ENCODE data around the gene USP47.

Gene USP47

DNA sequence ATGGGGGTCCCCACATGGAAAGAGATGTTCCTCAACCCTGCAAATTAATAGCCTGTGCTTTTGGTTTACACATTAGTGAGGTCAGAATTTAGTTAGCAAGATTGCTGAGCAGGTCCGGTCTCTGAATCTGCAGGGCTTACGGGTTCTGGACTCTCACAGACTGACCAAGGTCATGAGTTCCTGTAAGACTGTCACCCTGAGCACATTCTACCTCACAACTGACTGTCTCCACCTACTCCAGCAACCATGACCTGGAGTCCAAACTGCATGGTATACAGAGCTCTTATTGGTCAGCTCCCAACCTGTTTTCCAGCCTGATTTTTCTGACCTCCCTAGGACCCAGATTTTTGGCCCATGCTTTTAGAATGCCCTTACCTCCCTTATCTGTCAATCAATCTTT lies 138.4 kb downstream of the USP47 start:
- no peak for DNase-seq (ENCODE audit: low read depth, low spot score)

- no peak for DNase-seq (ENCODE audit: low read depth, low spot score)
Observed at GRCh38 chr11:11980841-11981308, 139.1 kb downstream of the USP47 start.

GRCh38 chr11:11981364-11981763 lies 139.6 kb downstream of the USP47 start:
- no peak for DNase-seq (ENCODE audit: low read depth, low spot score)

DNA sequence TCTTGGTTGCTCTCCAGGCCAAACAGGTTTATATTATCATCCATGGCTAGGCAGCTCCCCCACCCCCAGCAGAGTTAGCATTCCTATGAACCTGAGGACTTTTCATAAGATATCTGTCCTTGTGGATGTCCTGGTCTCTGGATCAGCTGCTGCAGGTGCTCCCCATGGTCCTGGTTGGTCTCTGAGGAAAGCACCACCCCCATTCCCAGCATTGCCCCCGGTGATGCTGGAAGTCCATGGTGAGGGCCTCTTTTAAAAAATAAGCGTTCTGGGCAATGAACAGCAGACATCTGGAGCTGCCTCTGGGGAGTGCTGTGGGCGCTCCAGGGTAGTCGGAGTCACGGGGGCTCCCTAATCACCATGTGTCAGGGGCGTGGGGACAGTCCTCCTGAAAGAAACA lies 140.1 kb downstream of the USP47 start:
- no peak for DNase-seq (ENCODE audit: low read depth, low spot score)

GRCh38 chr11:11982461-11982860 lies 140.7 kb downstream of the USP47 start:
- DNase-seq (ENCODE audit: low read depth, low spot score), result no peak

DNA sequence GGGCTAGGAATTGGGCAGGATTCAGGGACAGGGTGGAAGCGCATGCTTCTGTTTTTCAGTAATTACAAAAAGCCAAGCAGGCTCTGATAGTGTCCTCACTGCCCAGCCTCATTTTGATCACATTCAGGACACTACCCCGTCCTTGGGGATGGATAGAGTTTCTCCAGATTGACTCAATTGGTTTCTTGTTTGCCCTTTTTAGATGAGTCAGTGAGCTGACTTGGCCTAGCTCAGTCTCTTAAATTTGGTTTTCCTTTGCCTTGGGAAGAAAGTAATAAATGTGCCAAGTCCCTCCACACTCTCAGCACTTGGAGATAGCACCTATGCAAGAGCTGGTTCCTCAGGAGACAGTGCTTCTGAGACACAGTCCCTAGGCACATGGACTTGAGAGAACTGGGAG lies 141.2 kb downstream of the USP47 start:
- DNase-seq (ENCODE audit: low read depth, low spot score), result no peak

DNA sequence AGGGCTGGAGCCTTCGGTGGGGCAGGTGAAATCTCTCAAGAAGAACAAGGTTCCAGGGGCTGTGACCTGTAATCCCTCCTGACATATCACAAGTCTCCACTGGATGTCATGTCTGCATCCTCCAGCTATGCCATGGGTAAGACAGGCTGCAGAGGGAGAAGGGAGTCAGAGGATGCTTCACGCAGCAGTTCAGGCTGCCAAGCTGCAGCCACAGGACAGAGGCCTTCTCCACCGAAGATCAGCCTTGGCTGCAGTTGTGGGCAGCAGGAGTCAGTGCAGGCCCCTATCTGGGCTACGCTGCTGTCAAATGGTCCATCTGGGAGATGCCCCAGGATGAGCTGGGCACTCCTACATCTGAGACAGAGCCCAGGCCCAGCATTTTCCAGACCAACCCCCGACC lies 141.7 kb downstream of the USP47 start:
- no peak for DNase-seq (ENCODE audit: low read depth, low spot score)

GRCh38 chr11:11984563-11984962 lies 142.8 kb downstream of the USP47 start:
- DNase-seq (ENCODE audit: low read depth, low spot score), result no peak

DNA sequence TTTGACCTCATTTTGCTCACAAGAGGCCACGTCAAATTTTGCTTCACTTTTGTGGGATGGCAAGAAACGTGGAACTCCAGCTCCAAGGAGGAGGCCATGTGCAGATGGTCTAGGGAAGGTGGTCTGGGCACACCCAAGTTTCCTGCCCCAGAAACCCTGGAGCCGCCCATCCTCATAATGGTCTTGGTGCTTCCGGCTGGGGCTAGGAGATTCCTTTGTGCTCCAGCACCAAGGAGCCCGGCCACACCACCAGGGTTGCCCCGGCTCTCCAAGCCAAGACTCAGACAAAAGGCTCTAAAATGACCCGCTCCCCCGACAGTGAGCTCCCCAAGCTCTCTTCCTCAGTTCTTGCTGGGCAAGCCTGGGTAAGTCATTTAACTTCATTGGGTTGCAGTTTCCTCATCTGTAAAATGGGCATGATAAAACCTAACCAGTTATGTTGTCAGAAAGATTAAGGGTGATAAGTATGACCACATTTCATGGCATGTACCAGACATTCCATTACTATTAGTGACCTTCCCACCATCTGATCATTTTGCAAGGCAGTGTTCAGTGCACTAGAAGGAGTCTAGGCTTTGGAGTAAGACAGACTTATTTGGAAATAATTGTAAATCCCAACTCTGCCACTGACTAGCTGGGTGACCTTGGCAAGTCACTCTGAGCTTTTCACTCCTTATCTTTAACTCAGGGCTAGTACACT lies 143.4 kb downstream of the USP47 start:
- no peak for DNase-seq (ENCODE audit: low read depth, low spot score)

DNA sequence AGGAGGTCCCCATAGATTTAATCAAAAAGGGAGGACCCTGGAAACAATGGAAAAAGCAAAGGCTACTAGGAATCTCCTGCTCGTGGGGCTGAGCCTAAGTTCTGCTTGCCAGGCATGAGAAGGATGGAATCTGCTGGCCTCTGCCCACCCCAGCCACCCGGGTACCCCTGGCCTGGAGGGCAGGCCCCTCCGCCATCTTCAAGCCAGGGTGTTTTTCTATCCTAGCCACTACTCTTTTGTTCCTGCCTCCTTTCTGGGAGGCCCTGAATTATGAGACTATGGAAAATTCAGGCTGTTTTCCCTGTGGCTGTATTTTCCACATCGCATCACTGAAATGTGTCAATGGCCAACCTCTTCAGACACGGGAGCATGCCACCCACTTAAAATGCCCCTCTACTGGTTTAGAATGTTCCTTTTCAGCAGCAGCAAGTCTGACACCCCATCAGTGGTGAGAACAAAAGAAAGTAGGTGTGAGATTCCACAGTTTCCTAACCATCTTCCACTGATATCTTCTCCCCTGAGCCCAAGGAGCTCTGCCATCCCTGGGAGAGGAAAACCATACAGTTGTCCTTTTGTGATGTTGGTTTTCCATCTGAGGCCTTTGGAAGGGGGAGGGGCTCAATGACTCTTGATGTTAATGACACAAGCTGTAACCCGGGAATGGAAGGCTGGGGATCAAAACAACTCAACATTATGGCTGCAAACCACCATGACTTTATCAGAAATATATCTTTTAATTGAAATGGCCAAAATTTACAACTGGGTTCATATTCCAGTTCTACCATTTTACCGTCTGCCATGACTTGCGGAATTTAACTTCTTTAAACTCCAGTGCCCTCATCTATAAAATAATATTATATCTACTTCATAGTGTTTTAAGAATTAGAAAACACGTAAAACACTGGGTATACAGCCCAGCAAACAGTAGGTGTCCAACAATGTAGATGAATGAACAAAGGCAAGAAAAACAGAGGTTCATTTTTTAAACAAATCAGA lies 144.5 kb downstream of the USP47 start:
- no peak for DNase-seq (ENCODE audit: low read depth, low spot score)

GRCh38 chr11:11987503-11988022 lies 145.8 kb downstream of the USP47 start:
- DNase-seq (ENCODE audit: low read depth, low spot score), result no peak

DNA sequence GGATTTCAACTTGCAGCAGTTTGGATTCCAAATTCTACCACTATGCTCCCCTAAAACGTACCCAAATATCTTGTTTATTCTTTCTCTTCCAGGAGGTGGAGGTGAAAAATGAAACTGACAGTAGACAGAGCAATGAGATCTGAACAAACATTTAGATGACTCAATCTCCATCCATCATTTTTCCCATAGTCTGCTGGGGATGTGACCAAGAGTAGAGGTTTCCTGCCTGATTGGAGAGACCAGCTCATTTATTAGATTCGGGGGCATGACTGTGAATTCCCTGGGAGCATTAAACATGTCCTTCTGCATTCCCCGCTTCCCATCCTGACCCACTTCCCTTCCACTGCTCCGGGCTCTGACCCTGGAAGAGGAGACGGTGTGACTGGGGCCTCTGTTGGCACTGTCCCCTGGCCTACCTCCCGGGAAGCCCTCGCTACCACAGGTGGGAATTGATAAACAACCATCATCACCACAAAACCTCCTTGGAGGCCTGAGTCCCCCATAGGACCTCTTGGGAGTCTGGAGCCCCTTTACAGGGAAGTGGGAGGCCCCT lies 146.4 kb downstream of the USP47 start:
- DNase-seq (ENCODE audit: low read depth, low spot score), result no peak

DNA sequence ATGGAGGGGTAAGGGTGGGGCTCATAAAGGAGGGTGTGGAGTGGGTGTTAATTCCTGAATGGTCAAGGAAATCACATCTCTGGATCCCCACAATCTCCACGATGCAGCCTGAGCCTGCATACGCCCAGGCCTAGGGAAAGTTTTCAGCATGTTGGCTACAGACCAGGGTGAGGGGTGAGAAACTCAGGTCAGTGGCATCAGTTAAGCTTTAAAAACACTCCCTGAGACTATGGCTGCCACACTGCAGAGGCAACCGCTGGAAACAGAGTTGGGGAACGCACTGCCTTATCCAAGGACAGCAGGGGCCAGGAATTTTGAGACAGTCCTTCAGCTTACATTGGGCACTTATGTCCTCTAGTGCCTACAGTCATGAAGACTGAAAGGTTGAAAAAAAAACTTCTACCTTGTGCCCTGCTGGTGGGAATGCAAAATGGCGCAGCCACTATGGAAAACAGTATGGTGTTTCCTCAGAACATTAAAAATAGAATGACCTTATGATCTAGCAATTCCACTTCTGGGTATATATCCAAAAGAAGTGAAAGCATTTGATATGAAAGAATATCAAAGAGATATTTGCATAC lies 147.0 kb downstream of the USP47 start:
- DNase-seq (ENCODE audit: low read depth, low spot score), result no peak

DNA sequence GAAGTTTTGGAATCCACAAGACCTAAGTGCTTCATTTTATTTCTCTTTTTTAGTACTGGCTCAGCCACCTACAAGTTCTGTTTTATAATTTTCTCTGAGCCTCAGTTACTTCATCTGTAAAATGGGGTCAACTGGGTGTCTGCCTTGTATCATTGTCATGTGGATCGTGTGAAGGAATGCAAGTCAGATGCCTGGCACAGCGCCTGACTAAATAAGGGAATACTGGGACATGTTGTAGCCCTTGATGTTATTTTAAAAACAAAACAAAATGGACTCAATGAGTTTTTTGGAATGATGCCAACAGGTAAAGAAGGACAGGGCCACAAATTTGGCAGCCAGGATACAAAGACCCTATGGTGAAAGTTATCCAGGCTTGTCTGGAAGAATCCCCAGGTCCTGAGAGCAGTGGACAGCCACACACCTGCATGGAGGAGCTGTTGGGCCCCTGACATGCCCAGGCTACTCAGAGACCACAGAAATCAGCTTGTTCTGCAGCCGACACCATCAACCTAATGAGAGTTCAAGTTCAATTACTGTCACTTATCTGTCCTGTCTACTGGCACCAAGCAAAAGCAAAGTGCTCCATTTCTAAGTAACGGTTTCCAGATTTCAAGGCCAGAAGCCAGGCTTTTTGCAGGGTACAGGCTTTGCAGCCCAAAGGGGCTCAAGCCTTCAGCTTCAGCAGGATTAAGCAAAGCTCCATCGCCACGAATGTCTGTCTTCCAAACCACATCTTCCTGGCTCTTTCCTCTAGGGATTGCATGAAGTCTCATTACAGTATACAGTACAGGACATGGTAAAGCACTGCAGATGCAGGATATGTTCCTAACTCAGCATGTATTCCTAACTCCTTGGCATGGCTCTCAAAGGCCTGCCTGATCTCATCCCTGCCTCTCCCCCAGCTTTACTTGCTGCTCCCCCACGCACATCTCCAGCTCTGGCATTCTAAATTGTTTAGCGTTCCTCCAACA lies 148.3 kb downstream of the USP47 start:
- no peak for DNase-seq (ENCODE audit: low read depth, low spot score)

DNA sequence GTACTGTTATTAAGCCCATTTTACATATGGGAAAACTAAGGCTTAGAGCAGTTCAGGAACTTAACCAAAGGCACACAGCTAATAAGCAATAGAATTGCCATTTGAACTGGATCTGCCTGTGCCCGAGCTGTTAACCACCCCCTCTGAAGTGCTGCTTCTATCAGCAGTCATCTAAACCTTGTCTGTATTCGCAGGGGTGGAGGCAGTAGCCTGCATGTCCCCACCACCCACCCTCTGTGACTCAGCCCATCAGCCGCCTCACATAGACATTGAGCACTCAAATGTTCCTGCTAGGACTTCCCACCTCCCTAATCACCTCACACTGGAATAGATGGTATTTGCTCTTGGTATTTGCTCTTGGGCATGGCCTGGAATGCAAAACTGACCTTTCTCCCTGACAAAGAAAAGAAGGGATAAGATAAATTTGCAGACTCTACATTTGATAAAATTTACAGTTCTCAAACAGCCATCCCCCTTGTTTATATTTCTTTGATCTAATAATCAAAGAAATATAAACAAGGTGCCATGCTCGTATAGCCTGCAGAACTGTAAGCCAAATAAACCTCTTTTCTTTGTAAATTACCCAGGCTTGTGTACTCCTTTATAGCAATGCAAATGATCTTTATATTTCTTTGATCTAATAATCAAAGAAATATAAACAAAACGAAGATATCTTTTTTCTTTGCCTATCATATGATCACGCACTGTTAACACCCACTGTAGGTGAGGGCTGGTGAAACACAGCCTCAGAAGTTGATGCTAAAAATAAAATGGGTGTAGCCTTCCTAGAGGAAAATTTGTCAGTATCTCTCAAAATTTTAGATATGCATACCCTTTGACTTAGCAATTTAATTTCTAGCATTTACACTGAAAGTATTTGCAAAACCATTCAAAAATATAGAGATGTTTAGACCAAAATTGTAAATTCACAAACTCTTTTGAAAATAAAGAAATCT lies 150.8 kb downstream of the USP47 start:
- DNase-seq (ENCODE audit: low read depth, low spot score), result no peak

DNA sequence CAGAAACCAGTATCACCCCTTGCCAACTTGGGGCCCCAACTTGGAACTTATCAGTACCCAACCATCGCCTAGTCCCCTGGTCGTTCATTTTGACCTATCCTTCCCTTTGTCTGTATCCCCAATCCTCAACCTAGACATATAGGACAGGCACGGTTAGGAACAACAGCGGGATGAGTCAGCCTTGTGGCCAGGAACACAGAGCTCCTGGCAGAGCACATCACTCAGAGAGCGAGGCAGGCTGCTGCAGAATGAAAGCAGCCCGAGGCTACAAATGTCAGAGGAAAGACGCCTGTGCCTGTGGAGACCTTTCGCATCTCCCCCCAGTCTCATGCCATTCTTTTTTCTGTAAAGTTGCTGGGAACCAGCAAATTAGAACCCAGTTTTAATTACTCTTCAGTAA lies 152.1 kb downstream of the USP47 start:
- no peak for DNase-seq (ENCODE audit: low read depth, low spot score)

DNA sequence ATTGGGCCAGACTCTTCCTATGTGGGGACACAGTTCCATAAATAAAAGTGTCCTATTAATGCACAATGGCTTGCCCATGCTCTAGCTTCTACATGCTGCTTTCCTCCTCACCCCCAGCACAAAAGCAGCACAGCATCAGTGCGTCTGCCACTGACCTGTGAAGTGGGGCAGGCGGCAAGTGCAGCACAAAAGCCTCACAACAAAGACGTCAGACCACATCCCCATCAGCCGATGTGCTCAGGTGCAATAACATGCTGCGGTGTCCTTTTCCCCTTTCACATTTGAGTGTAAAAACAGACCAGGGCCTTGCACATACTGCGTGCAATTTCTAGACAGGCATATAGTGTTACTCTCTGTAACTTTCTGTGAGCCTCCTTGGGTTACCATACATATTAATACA lies 153.8 kb downstream of the USP47 start:
- no peak for DNase-seq (ENCODE audit: low read depth, low spot score)

GRCh38 chr11:11996321-11997048 lies 154.7 kb downstream of the USP47 start:
- DNase-seq (ENCODE audit: low read depth, low spot score), result no peak

DNA sequence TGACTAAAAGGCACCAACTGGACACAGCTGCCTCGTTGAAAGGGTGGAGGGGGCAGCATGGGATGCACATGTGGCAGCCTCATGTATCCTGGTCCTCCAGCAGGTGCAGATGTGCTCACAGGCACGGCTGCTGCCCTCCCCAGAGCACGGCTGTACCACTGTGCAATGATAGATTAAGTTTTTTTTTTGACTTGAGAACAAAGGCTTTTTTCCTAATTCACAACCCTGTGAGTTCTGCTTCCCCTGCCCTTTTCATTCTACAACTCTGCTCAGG lies 155.2 kb downstream of the USP47 start:
- DNase-seq (ENCODE audit: low read depth, low spot score), result no peak

Data from brain pericyte (primary cell).